WERI-Rb-1 (cell line): ENCODE measurements around the gene ACHE.
"Not testable (repeated sequence)": the region's sequence is repeated elsewhere in the genome, so short reads cannot be mapped to it uniquely, and the experiment has no call there.

Experiments
- DNase-seq: peaks from one replicate; pipeline ENCODE4 v3.0.0-alpha.2; 2020
- H3K27ac ChIP-seq: fragments of 250-450 bp; sonication (Bioruptor Pico); 2 replicates; pipeline ENCODE4 v1.5.1; 2020; ENCODE audit warnings: mild to moderate bottlenecking, moderate library complexity
- H3K27me3 ChIP-seq: fragments of 250-450 bp; sonication (Bioruptor Pico); 2 replicates; pipeline ENCODE4 v1.5.1; 2021; ENCODE audit warnings: mild to moderate bottlenecking, low read depth, moderate library complexity; ENCODE audit not compliant: insufficient read depth, severe bottlenecking
- H3K36me3 ChIP-seq: fragments of 250-450 bp; sonication (Bioruptor Pico); 2 replicates; pipeline ENCODE4 v1.5.1; 2020; ENCODE audit warnings: mild to moderate bottlenecking, moderate library complexity
- H3K4me3 ChIP-seq: 2 replicates; pipeline ENCODE4 v1.5.1; 2011; ENCODE audit warnings: low read depth, mild to moderate bottlenecking, control low read depth, low read length
- H3K9me3 ChIP-seq: fragments of 250-450 bp; sonication (Bioruptor Pico); 2 replicates; pipeline ENCODE4 v1.5.1; 2021; ENCODE audit warnings: mild to moderate bottlenecking, moderate library complexity; ENCODE audit not compliant: severe bottlenecking
- CTCF ChIP-seq: IDR thresholded peaks from 2 replicates; pipeline ENCODE4 v1.5.1; 2011; ENCODE audit warnings: low read depth, mild to moderate bottlenecking, control low read depth, inconsistent platforms, low read length

ACHE gene

GRCh38 chr7:100911484-100911883 lies 15.8 kb upstream of the ACHE start:
- H3K27me3 ChIP-seq = peaks cover 40% of the 10 kb centered on the region
- H3K36me3 ChIP-seq = no peaks in the 10 kb centered on the region
- no peak overlapping the region for H3K27ac ChIP-seq
- H3K9me3 ChIP-seq = peaks cover 9% of the 10 kb centered on the region
- no peak overlapping the region for H3K4me3 ChIP-seq
- no peak for DNase-seq
- no peak for TF ChIP-seq CTCF

GRCh38 chr7:100910443-100910842 lies 14.8 kb upstream of the ACHE start:
- H3K36me3 ChIP-seq, DNase-seq: not testable (repeated sequence)

DNA sequence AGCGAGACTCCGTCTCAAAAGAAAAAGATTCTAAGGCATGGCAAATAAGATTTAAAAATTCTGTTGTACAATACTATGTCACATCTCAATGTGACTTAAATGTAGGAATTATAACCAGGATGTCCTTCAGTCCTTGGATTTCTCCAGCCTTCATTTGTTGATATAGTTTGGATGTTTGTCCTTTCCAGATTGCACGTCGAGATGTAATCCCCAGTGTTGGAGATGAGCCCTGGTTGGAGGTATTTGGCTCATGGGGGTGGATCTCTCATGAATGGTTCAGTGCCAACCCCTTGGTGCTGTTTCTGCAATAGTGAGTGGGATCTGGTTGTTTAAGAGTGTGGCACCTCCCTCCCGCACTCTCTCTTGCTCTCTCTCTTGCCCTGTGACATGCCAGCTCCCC lies 12.8 kb upstream of the ACHE start:
- H3K4me3 ChIP-seq = no peak overlapping the region
- no peak overlapping the region for H3K27ac ChIP-seq
- no peak for TF ChIP-seq CTCF
- H3K36me3 ChIP-seq = no peaks in the 10 kb centered on the region
- H3K9me3 ChIP-seq = peaks cover 9% of the 10 kb centered on the region
- DNase-seq = no peak
- peaks cover 47% of the 10 kb centered on the region for H3K27me3 ChIP-seq

More at GRCh38 chr7:100910443-100910842, 14.8 kb upstream of the ACHE start:
- H3K9me3 ChIP-seq, H3K4me3 ChIP-seq, H3K27ac ChIP-seq: not testable (repeated sequence)
- peaks cover 48% of the 10 kb centered on the region for H3K27me3 ChIP-seq

DNA sequence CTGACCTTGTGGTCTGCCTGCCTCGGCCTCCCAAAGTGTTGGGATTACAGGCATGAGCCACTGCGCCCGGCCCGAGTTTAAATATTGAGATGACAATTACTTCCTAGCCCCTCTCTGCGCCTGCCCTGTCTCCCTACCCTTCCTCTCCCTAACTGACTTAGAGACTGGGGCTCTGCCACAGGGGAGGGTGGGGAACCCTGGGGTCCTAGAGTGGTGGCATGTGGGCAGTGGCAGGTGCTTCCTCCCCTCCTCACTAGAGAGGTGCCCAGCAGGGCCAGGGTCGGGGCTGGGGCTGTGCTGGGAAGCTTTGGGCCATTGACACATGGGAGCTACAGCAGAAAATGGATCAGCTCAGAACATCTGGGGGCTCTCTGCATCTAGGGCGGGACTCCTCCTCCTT lies 7.0 kb upstream of the ACHE start:
- no peak for DNase-seq
- Histone ChIP-seq H3K9me3 (no peaks in the 10 kb centered on the region), H3K4me3 (no peak overlapping the region), H3K36me3 (no peaks in the 10 kb centered on the region), H3K27ac (no peak overlapping the region), H3K27me3 (peaks cover 62% of the 10 kb centered on the region)
- no peak for TF ChIP-seq CTCF

DNA sequence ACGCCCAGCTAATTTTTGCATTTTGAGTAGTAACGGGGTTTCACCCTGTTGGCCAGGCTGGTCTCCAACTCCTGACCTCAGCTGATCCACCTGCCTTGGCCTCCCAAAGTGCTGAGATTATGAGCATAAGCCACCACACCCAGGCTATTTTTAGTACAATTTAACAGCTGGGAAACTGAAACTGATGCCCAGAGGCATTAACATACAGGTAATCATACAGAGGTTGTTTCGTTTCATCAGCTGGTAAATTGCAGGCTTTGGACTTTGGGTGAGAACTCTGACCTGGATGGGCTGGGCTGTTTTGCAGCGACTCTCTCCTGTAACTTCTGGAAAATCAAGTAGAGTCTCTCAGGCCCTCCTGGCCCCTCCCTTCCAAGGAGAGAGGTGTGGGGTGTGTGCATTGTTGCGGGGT lies 6.2 kb upstream of the ACHE start:
- Histone ChIP-seq H3K9me3 (no peaks in the 10 kb centered on the region), H3K4me3 (no peak overlapping the region), H3K27me3 (peaks cover 67% of the 10 kb centered on the region), H3K36me3 (no peaks in the 10 kb centered on the region), H3K27ac (no peak overlapping the region)
- DNase-seq = no peak
- TF ChIP-seq CTCF = no peak

DNA sequence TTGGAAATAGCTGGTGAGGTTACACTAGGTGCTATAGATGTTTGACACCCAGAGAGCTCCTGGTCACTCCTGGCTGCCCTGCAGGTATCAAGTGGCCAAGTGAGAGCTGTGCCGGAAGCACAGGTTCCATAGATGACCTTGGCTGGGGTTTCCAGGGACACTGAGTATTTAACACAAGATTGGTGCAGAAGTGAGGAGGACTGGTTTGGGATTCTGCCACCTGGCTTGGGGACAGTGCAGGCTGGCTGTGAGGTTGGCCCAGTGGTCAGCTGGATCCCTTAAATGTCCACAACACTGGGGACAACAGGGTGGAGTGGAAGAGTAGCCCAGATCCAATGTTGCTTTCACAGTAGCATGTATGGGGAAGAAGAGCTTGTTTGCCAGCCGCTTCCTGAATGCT lies 5.3 kb upstream of the ACHE start:
- no peak for TF ChIP-seq CTCF

More for the DNA sequence above, 5.3 kb upstream of the ACHE start:
- Histone ChIP-seq H3K27ac (no peak overlapping the region), H3K4me3 (no peak overlapping the region), H3K9me3 (no peaks in the 10 kb centered on the region), H3K36me3 (no peaks in the 10 kb centered on the region), H3K27me3 (peaks cover 68% of the 10 kb centered on the region)
- DNase-seq = no peak
